22Rv1 (cell line): ENCODE data around the gene TMEM121.

Experiments used
- CTCF ChIP-seq: fragments of 450-650 bp; IDR thresholded peaks from 2 replicates; pipeline ENCODE4 v1.5.1; 2017; ENCODE audit warnings: mild to moderate bottlenecking
- ZFX ChIP-seq: fragments of 450-650 bp; IDR thresholded peaks from 2 replicates; pipeline ENCODE4 v1.6.1; 2017; ENCODE audit warnings: antibody characterized with exemption, borderline replicate concordance

- no peak for TF ChIP-seq CTCF
- TF ChIP-seq ZFX = no peak
Observed at GRCh38 chr14:105496831-105497591, 29.4 kb upstream of the TMEM121 start.
